NCI-H2196 (cell line): ENCODE results near the gene C5orf15.
"Not testable (repeated sequence)": the region's sequence is repeated elsewhere in the genome, so short reads cannot be mapped to it uniquely, and the experiment has no call there.

Source experiments
- DNase-seq: peaks from one replicate; lab custom pipeline; 2025; ENCODE audit not compliant: unreplicated experiment; lab: John Stamatoyannopoulos, UW

C5orf15 gene

DNA sequence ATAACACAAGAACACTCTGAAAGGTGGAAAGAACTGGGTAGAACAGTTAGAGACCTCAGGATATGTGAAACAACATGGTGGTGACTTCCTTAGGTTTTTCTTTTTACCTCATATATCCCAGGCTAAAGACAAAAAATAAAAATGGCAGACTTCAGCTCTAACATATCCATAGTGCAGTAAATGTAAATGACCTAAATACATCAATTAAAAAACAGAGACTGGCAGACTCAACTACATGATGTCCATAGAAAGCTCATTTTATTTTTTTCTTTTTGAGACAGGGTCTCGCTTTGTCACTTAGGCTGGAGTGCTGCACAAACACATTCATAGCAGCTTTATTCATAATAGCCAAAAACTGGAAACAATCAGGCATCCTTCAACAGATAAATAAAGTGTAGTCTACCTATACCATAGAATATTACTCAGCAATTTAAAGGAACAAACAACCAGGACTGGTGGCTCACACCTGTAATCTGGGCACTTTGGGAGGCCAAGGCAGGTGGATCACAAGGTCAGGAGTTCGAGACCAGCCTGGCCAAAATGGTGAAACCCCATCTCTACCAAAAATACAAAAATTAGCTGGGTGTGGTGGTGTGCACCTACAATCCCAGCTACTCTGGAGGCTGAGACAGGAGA is 4.8 kb downstream of the C5orf15 start:
- DNase-seq, result no peak

DNA sequence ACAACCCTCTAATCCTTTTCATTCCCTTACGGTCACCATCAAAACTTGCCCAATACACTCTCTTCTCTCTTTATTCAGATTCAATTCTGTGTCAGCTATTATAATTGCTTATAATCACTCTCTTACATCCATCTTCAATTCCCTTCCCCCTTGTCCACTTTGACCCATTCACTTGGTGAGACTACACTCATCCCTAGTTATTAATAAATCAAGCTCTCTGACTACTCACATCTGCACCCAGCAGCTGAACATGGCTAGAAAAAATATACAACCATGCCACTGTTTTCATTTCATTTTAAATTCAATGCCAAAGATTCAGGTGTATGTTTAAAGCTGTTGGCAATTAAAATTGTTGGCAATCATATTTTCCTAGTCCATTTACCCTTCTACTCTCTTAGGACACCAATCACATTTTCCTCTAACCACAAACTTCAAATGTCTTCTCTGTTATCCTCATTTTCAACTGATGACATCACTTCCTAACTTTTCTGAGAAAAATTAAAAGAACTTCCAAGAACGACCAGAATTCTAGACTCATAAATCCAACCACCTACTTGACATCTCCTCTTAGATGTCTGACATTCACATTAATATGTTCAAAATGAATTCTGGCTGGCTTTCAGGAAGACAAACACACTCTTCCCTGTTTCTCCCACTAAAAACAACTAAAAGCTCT is 5.5 kb downstream of the C5orf15 start:
- no peak for DNase-seq

DNA sequence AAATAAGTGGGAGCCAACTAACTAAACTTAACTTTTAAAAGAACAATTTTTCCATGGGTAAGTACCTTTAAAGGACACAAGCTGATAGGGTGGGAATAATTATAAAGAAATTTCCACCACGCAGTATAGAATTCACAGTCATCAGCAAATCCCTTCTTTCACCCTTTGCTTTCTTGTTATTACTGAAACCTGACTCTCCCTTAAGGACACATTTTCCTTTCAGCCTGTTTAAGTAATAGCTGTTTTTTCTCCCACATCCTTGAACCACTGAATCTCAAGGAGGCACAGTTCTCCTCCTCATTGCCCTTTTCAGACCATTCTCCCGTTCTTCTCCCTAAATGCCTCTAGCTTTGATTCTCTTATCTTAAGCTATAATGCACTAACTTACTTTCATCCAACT is 6.3 kb downstream of the C5orf15 start:
- DNase-seq, result no peak

DNA sequence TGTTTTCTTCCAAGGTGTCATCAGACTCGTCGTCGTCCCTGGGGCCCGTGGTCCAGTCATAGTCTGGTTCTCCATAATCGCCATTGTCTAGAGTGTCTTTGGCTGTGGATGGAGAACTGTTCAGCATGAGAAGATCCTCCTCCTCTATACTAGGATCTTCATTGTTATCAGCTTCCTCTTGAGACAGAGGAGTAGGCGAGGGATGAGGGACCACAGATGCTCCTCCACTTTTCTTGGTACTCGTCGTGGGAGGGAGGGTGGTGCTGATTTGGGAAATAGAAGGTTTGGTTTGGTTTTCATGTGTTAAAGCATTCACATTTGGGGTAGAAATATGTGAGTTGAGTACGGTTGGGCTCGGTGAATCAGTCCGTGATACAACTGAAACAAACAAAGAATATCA is 8.8 kb downstream of the C5orf15 start:
- DNase-seq, result no peak

DNA sequence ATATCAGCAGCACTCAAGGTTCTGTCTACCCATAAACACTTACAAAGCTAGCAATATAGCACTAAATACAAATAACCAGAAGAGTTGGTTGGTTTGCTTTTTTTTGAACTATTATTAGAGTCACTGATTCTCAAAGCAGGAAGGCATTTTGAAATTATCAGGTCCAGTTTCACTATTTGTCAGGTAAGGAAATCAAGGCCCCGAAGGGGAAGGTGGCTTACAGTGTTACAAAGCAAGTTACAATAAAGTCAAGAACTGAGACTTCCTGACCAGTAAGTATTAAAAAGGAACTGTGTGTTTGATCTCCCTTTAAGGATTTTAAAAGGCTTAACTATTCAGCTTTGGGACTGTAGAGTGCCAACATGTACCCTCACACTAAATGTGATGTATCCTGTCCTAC is 10.8 kb downstream of the C5orf15 start:
- DNase-seq, result no peak

DNA sequence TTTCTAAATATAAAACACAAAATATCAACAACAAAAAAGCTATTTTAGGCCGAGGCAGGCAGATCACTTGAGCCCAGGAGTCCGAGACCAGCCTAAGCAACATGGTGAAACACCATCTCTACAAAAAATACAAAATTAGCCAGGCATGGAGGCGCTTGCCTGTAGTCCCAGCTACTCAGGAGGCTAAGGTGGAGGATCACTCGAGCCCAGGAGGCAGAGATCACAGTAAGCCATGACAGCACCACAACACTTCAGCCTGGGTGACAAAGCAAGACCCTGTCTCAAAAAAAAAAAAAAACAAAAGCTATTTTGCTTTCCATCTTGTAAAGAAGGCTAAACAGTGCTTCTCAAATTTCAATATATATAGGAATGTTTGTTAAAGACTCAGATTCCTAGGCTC is 11.3 kb downstream of the C5orf15 start:
- no peak for DNase-seq

DNA sequence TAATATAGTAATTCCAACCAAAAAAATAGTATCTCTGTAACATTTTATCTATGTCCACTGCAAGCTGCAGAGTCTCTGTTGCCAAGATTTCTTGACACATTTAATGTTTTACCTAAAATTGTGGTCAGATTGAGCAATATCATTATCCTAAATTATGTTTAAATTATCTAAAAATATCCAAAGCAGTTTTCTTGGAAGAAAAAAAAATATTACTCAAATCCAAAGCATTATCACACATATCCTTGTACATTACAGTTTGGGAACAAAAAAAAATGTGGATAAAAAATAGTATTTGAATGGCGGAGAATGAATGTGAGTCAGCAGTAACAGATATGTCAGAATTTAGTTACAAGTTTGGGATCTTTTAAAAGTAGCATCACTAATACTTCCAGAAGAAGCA is 12.2 kb downstream of the C5orf15 start:
- not testable (repeated sequence) for DNase-seq

DNA sequence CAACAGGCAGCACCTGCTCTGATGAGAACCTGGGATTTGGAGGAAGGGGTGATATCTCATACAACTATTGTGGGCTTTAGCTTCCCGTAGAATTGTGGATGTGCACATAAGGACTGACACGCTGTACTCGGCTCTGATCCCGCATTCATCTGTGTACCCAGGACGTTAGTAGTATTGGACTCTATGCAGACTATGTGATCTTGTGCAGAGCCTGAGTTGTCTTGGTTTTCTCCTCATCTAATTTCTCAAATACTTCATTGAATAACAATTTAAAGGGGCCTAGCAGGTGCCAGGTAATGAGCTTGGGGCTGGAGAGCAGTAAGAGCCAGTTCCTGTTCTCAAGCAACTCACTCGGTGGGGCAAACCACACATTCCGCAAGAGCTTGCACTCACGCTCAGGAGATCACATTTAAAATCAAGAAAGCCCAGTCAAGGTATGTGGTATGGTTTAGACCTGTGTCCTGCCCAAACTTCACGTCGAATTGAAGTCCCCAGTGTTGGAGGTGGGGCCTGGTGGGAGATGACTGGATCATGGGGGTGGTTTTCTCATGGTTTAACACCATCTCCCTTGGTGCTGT is 14.8 kb downstream of the C5orf15 start:
- no peak for DNase-seq

DNA sequence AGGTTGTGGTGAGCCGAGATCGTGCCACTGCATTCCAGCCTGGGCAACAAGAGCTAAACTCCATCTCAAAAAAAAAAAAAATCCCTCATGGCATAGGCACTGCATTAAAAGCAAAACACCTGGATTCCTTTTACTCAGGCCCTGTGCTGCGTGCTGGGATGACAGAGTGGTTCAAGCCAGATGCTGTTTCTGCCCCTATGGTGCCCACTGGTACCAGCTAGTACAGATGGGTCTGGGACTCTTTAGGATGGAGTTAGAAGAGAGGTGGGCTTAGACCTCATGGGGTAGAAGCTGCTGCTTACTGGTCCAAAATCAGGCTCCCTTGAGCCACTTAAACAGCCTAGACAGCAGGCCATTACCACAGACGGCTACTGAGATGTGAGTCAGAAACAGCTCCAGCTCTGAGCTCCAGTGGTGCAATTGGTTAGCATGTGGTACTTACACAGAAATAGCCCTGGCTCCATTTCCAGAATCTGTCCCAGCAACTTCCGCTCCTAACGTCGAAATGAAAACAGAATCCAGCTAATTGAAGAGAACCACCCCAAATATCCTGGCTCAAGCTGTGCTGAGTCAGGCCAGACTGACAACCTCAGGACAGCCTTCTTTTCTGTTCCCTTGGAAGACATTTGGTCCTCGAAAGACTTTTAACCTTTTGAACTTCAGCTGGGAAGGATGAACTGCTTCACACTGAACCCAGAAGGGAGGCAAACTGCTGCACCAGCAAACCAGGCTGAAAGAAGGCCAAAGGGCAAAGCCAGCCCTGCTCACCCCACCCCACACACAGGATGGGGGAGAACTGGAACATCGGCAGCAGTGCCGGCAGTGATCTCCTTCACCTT is 15.5 kb downstream of the C5orf15 start:
- no peak for DNase-seq

DNA sequence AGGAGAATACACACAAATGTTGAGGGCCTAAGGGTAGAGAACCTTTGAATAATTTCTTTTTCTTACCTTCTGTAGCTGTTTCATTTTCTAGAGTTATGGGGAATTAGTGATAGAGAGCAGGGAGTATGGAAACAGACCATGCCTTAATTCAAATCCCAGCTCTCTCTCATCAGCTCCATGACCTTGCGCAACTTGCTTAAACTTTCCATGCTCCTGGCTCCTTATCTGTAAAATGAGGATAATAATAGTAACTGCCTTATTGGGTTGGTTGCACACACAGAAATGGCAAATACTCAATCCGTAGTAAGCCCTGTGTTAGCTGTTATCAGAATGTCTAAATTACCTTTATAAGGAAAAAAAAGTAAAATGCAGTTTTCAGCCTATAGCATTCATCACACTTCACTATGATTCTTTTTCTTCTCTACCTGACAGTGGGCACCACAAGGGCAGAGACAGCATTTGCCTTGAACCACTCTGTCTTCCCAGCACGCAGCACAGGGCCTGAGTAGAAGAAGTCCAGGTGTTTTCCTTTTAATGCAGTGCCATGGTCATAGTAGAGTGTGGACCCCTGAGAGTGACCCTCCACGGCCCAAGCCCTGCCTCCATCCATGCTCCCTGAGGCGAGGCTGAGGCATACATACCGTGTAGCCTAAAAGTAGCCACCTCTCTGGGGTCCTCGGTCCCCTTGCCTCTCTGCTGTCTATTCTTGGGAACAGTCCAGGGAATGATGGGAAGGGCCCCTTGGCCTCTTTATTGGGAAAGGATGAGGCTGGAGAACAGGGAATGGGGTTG is 17.4 kb downstream of the C5orf15 start:
- no peak for DNase-seq

DNA sequence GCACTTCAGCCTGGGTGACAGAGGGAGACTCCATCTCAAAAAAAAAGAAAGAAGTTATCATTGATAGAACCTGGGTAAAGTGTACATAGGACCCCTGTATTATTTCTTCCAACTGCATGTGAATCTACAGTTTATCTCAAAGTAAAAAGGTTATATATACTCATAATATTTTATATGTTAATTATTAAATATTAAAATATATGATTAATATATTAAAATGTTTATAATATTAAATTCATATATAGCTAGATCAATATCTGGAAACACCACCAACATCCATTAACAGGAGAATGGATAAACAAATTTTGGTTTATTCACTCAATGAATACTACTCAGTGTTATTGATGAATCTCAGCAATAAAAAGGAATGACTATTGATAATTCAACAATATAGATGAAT is 19.7 kb downstream of the C5orf15 start:
- no peak for DNase-seq

DNA sequence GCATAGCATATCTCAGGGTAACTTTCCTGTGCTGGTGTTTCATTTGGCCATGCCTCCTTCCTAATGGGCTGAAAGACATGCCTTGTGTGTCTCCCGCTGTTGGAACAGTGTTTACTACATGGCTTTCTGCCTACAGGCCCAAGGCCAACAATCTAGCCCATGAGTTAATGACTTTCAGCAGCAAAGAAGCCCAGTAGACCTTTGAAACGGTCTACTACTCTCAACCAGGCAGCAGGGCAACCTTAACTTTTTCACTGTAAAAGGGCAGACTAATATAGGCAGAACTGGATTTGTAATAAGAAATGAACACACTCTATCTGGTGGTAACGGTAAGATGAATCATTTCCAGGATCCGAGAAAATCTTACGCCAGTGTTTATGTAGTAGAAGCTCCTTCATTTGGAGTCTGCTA is 21.0 kb downstream of the C5orf15 start:
- no peak for DNase-seq

DNA sequence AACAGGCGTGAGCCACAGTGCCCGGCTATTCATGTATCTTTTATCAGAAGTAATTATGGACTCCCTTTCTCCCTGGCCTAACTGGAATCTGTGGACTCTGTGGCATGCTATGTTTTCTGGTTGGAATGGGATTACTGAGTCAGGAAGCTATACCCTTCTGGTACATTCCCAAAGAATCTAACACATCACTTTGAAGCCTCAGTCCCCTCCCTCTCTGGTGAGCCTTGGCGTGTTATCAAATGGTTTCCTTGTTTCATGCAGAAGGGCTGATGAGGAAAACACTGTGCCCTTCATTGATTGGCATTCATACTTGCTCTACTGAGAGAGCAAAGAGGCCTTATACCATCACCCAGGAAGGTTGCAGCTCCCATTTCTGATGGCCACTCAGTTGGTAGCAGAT is 22.9 kb downstream of the C5orf15 start:
- no peak for DNase-seq

DNA sequence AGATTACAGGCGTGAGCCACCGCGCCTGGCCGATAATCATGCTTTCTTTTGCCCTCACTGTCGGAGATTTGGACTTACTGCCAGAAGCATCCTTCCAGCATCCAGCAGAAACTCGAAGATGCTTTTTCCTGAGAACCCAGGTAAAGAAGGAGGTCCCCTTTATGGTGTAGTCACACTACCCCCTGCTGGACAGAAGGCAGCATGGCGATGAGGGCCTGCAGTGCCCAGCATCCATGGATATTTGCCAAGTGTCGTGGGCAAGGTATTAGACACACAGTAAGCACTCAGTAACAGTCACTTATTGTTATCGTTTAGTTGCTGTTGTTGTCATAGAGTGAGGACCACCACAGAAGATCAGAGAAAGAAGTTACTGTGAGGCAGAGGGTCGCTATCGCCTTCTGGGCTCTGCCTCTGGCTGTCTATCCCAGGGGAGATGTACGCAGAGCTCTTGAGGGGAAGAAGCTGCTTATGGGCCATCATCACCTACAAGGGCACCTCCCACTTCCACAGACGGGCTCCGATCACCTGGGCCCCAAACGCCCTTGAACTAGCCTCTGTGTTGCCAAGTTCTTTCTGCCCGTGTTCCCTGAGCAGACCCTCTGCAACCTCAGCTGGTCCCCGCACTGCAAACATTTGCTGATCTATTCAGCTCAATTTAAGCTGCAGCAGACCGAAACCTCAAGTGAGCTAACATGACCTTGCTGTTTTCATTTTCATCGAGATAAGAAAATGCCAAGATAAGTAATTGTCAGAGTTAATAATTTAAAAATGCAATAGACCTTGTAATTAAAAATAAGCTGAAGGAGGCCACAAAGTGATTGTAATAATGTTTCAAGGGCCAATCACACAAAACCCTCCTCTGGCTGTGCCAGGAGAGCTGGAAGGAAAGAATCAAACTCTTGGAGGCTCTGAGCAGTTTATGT is 23.9 kb downstream of the C5orf15 start:
- DNase-seq, result peak; percentile 82

DNA sequence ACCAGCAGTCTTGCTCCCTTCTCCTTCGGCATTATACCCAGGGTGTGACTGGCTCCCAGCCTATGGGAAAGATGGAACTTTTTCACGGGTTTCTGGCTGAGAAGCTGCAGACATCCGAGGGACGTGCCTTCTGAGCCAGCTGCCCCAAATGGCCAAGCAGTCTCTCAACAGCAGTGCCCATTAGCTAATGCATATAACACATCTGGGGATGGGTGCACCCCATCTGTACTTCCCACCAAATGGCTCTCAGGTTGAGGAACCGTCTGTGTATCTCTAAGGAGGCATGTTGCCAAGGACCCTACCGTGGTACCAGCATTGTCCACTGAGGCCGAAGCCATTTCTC is 25.0 kb downstream of the C5orf15 start:
- no peak for DNase-seq

DNA sequence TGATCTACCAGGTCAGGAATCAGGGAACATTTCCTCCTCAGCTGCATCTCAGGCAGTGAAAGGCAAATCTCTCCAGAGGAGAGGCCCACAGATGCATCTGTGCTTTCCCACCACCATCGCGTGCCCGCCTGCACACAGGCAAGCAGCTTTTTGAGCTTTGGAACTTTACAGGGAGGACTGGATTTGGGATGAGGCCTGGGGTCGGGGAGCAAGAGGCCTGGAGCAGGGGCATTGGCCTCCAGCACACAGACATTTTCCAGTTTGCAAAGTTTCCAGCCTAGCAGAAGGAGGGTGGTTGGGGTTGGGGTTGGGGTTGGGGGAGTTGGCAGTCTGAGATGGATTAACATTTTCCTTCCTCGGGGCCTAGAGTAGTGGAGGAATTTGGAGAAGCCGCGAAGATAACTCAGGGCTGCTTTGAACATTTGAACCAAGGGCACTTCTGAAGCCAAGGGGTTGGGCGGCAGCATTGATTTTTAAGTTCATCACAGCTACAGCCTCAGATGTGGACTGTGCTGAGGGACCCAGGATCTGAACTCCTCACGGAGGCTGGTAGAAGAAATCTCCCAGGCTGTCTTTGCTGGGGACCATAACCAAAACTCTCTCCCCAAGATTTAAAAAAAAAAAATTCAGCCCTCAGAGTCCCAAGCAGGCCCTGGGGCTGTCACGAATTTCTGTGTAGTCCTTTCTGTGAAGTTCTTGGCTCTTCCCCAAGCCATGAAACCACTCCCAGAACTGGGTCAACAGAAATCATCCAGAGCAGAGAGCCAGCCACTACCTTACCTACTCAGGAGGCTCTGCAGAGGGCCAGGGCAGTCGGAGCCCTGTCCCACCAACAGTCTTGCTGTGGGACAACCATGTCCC is 25.6 kb downstream of the C5orf15 start:
- DNase-seq, result peak; percentile 5

DNA sequence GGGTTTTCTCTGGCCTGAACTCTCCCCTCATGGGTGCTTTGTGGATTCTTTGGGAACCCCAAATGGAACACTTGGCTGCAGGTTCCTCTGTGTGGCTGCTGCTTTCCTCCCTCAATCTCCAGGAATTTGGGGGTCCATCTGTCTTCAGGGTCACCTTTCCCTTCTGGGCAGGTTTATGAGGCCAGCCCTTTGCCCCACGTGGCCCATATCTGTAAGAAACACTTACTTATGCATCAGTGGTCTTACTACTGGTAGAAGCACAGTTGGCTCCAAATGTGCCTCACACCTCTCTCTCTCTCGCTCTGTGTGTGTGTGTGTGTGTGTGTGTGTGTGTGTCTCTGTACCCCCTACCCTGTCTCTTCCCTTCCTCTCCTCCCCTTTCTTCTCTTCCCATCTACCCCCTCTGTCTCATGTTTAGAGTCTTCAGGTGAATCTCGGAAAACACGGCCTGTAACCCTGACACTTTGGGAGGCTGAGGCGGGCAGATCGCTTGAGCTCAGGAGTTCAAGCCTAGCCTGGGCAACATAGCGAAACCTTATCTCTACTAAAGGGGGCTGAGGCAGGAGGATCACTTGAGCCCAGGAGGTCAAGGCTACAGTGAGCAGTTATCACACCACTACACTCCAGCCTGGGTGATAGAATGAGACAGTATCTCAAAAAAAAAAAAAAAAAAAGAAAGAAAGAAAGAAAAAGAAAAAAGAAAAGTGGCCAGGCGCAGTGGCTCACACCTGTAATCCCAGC is 26.8 kb downstream of the C5orf15 start:
- DNase-seq, result no peak

DNA sequence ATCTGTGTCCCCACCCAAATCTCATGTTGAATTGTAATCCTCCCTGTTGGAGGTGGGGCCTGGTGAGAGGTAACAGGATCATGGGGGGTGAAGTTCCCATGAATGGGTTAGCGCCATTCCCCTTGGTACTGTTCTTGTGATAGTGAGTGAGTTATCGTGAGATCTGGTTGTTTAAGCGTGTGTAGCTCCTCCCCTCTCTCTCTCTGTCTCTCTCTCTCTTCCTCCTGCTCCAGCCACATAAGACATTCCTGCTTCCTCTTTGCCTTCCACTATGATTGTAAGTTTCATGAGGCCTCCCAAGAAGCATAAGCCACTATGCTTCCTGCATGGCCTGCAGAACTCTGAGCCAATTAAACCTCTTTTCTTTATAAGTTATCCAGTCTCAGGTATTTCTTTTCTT is 28.8 kb downstream of the C5orf15 start:
- DNase-seq, result no peak
